ENCODE results near the gene SLC7A8.

The SLC7A8 gene

DNA sequence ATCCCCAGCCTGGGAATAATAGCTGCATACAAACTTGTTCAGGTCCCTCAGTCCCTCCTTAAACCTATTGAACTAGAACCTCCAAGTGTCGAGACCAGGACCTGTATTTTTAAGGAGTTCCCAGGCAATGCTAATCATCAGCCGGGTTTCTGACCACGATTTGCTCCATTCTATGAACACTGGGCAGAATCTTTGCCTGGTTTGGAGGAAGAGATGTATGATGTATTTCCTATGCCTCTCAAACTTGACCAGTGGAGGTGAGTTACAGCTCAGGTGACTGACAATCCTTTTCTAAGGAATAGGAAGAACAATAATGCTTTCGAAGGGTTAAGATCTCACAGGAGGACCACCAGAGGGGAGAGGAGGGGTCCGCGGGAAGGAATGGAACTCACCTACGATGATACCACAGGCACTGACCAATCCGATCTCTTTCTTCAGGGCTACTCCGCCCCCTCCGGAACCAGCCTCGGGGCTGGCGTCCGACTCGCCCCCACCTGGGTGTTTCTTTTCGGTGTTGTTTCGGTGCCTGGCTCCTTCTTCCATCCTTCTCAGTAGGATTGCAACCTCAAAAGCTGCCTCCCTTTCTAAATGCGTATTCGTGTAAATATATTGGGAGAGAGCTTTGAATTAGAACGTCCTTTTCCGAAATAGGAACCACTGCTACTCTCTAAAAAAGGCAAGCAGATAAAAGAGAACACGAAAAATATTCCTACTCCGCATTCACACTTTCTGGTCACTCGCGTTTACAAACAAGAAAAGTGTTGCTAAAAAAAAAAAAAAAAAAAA lies 895 bp downstream of the SLC7A8 start:
- DNase-seq, result peak; percentile 36

DNA sequence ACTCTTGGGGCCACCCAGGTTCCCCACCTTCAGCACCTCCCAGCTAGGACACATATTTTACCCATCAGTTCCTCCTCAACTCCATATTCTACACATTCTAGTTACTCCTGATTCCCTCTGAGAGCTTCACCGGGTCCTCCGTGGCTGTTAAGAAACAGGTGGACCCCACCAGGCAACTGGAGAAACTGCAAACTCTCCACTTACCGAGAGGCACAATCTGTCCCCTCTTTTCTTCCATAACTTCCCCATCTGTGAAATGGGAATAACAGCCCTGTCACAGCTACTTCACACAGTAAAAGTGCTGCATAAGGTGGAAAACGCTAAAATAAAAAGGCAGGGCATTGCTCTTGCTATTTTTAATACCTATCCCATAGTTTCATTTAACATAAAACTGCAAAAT lies 1.5 kb downstream of the SLC7A8 start:
- DNase-seq, result no peak

DNA sequence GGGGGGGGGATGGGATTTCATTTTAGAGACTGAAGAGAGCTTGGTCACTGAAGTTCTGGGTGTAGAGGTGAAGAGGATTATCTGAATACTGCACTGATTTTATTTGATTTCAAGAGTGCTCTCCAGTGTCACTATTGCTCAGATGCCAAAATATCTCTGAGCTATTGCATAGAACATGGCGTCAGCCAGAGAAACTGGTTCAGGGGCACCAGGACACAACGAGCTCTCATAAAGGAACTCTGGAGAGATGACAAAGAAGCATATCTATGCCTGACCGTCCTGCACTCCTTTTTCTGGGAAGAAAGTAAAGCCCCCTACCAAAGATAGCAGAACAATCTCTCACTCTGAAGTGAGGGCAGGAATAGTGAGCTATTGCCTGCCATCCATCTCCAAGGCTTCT lies 2.0 kb downstream of the SLC7A8 start:
- no peak for DNase-seq

DNA sequence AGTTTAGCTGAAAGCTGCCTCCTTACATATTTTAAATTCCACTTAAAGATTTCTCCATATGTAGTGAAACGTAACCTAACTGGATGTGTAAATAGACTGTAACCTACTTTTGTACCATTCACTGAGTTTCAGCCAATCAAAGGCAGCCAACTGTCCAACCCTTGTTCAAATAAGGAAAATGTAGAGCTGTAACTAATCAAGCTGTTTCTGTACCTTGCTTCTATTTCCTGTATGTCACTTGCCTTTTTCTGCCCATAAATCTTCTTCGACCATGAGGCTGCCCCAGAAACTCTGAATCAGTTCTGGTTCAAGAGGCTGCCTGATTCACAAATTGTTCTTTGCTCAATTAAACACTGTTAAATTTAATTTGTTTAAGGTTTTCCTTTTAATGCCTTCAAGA lies 6.3 kb downstream of the SLC7A8 start:
- DNase-seq, result no peak

DNA sequence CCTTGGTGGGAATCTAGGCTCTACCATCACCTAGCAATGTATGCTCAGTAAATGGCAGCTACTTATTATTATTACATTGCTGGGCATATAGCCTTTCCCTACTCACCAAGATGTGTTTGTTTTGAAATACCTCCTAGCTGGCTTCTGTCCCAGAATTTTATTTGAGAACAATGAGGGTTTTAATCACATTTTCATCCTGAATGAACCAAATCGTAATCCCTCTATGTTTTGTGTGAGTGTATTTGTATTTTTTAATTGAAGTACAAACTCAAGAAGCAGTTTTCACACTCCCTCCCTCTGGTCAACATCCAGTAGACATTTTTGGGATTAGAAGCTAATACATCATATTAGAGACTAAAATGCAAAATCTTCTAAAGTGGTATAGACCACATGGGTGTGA lies 7.6 kb downstream of the SLC7A8 start:
- no peak for DNase-seq

DNA sequence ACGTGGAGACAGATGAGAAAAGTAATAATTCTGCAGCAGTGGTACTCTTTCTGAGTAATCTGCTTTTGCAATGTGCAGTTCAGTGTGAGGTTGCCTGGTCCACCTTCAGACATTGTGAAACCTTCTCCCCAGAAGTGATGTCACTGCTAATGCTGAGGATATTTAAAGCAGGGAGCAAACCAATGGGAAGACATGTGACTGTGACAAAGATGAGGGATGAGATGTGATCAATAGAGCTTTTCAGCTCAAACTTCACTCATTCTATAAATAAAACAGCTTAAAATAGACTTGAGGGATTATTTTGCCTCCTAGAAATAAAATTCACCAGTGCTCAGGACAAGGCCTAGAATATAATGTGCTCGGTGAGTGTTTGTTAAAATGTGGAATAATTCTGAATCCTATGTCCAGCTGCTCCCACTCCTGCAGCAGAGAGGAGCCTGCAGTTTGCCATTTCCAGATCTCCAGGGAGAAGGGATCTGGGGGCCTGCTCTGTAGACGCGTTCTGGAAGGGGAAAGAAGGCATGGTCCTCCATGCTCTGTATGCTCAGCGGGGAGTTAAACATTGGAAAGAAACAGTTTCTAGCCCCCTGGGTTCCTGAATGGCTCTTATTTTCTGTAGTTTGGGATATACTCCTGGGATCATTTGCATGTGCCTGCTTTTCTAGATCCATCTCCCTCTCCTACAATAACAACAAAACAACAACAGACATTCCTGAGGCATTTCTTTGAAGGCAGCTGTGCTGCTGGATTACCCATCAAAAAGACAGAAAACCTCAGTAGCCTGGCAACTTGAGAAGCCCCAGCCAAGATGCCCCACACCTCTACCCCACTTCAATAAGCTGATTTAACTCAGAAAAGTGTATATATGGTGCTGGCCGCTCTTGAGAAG lies 8.9 kb downstream of the SLC7A8 start:
- DNase-seq, result no peak

DNA sequence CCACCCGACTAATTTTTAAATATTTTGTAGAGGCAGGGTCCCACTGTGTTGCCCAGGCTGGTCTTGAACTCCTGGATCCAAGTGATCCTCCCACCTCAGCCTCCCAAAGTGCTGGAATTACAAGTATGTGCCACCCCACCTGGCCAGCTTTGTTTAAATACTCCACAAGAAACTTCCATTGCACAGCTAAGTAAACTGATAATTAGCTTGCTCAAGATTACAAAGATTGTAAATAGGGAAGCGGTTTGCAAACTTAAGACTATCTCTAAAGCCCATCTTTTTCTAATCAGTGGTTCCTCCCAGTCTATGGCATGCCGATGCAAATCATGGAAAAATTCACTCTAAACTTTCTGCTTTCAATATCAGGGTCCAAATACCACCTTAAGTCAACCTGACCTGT lies 9.7 kb downstream of the SLC7A8 start:
- no peak for DNase-seq

DNA sequence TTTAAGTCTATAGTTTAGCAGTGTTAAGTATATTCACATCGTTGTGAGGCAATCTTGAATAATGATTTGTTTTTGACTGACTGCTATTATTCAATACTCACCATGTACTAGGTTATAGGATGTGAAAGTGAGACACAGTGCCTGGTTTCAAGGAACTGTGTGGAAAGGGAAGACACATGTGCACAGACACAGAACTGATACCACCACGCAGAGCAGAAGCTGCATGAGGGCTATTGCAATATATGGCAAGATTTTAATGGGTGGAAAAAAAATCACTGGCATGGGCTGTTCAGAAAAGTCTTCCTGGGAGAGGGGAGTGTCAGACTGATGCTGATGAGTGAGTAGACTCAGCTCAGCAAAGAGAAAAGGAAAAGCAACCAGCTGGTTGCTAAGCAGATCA lies 10.4 kb downstream of the SLC7A8 start:
- no peak for DNase-seq

DNA sequence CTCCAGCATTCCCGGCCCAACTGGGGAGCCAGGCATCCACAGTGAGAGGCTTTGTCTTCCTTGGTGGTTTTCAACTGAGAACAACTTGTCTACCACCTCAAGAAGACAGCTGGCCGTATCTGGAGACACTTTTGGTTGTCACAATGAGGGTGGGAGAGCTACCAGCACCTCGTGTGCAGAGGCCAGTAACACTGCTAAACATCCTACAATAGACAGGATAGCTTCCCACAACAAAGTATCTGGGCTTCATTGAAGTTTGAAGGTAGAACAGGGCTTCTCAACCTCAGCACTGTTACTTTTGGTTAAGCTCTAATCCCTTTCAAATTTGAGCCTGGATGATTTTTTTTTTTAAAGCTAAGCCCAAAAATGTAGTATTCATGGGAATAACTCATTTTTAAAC lies 10.9 kb downstream of the SLC7A8 start:
- no peak for DNase-seq

DNA sequence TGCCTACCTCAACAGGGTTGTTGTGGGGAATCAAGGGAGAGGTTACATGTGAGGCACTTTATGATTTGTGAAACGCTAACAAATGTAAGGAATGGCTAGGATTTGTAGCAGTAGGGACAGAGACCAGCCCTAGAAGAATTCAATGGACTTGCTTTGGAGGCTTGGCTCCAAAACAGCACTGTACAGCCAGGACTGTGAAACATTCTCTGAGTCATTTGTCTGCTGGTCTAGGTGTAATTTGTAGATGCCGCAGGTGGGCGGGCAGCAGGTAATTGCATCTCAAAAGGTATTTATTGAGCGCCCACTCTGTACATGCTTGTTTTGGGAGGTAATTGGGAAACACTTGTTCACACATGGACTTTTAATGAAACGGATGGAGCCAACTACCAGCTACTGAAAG lies 11.4 kb downstream of the SLC7A8 start:
- no peak for DNase-seq

DNA sequence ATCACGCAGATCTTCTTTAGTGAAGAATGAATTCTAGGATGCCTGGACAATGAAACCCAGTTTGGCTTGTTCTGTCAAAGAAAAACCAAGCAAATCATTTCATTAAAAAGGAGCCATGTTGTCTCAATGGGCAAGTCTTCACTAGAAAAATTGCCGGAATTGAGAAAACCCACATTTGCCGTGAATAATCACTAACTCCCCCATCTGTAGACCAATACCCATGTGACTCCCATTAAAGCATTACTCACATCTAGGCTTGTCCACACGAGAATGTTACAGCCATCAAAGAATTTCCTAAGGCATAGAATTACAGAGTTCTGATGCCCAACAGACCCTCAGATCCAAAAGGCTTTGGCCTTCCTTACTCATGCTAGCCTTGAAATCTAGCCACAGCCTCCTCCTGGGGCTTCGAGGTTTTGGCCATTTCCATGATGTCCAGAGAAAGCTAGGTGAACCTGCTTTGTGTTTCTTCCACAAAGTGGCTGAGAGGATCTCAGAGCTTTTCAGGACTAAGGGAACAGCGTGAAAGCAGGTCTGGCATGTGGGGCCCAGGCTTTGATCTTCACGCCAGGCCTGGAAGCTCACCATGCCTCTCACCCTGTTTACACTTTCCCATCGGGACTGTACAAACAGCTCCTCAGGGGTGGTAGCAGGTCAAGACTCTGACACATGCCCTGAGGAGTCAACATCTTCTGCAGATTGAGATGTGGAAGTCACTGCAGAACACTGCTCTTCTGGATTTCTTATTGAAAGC lies 12.1 kb downstream of the SLC7A8 start:
- DNase-seq, result no peak

DNA sequence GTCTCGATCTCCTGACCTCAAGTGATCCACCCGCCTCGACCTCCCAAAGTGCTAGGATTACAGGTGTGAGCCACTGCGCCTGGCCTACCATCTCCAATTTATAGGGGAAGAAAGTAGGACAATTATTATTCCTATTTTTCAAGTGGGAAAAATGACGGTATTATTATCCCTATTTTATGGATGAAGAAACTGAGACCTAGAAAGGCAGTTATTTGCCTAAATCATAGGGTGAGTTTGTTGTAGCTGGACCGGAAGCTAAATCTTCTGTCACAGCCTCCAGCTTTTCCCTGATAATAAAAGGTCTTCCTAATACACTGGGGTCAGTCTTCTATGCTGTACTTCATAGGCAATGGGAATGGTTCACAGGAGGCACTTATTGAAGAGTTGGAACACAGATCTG lies 13.8 kb downstream of the SLC7A8 start:
- DNase-seq, result no peak

DNA sequence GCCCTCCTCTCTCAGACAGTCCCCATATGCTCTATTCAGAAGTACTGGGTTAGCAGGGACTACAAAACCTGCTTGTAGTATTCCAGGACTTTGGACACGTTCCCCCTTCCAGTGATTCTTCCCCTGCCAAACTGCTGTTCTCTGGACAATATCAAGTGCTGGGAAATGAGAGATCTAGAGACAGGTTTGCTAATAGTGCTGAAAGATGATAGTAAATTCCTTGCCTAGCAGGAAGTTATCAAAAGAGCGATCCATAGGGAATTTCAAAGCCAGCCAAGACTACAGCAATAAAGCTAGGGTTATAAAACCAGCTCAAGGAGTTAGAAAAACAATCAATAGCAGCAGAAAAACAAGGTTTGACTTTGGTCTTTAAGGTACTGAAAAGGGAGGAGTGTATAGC lies 15.2 kb downstream of the SLC7A8 start:
- DNase-seq, result no peak

DNA sequence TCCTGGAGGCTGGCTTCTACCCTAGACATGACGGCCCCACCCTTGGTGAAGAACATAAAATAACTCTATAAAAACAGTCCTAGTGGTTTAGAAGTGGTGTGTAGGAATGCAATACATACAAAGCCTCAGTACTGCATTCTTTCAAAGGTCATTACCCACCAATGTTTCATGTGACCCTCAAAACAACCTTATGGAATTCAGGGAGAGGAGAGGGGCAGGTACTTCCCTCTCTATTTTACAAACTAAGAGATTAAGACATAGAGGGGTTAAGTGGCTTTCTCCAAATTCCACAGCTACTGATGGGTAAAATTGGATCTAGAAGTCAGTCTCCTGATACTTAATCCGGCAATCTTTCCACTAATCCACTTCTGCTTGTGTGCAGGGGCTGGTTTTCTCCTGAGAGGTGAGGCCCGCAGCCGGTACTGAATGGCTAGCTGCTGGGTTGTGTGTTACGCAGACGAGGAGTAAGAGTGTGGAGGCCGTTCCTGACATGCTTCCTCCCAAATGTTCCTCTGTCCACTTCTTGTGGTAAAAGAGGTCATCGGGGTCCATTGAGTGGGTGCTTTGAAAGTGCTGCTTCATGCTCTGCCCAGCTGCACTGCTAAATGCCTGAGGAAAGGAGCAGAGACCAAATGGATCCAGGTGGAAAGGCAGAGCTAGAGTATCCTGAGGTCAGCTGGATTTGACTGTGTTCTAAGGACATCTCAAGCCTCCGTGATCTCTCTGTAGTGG lies 16.2 kb downstream of the SLC7A8 start:
- no peak for DNase-seq

DNA sequence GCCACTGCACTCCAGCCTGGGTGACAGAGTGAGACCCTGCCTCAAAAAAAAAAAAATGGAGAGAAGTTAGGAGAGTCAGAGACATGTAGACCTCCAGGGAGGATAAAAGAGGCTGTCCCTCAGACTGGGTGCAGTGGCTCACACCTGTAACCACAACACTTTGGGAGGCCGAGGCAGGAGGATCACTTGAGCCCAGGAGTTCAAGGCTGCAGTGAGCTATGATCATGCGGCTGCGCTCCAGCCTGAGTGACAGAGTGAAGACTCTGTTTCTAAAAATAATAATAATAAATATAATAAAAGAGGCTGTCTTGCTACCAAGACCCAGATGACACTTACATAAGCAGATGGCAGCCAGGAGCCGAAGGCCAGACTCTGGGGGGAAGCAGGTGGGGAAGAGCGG lies 18.5 kb downstream of the SLC7A8 start:
- DNase-seq, result no peak

DNA sequence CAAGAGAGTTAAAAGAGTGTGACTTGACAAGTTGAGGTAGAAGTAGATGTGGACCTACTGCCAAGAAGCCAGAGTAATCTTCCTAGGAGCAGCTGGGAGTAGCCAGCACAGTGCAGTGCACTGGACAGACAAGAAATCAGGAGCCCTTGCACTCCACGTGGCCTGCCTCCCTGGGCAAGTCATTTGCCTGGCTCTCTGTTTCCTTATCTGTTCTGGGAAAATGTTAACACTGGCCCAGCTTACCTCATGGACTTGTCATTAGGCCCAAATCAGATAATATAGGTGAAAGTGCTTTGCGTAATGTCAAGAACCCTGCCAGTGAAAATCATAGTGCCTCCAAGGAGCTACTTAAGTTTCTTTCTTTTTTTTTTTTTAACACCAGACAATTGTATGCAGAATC lies 19.2 kb downstream of the SLC7A8 start:
- no peak for DNase-seq

DNA sequence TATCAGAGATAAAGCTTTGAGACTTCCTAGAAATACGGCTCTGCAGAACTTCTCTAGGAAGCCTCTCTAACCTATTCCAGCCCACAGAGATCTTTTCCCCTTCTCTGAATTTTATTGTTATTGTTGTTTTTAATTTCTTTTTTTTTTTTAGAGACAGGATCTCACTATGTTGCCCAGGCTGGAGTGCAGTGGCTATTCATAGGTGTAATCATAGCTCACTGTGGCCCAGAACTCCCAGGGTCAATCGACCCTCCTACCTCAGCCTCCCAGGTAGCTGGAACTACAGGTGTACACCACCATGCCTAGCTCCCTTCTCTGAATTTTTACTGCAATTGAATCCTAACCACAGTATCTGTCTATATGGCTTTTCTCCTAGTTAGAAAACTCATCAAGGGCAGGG lies 19.6 kb downstream of the SLC7A8 start:
- no peak for DNase-seq

DNA sequence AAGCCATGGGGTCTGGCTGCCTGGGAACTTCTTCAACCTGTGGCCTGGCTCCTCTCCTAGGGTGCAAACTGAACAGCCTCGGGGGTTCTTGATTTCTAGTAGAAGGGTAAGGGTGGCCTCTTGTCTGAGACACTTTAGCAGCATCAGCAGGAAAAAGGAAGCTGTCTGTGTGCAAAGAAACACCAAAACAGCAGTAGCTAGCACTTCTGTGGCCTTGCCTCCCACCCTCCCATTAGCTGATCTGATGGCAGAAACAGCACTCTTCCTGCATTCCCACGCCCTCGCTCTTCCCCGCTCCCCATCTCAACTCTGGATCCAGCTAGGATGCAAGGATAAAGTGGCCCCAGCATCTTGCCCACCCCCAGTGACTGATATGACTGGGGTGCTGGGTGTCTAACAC lies 20.7 kb downstream of the SLC7A8 start:
- no peak for DNase-seq

DNA sequence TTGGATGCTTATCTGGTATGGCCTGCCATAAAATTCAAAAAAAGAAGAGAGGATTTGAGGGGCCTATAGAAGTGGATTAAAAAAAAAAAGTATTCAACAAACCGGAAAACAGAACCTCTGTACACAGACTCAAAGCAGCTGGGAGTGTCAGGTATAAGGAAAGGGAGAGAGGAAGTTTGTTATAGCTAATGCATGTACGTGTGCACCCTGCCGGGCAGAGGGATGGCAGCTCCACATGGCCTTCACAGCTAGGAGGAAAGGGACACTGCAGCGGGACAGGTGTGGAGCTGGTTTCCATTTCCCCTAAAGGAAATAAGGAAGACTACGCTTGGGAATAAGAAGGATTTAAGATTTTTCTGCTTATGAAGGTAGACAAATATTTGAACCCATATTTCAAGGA lies 21.5 kb downstream of the SLC7A8 start:
- DNase-seq, result no peak

DNA sequence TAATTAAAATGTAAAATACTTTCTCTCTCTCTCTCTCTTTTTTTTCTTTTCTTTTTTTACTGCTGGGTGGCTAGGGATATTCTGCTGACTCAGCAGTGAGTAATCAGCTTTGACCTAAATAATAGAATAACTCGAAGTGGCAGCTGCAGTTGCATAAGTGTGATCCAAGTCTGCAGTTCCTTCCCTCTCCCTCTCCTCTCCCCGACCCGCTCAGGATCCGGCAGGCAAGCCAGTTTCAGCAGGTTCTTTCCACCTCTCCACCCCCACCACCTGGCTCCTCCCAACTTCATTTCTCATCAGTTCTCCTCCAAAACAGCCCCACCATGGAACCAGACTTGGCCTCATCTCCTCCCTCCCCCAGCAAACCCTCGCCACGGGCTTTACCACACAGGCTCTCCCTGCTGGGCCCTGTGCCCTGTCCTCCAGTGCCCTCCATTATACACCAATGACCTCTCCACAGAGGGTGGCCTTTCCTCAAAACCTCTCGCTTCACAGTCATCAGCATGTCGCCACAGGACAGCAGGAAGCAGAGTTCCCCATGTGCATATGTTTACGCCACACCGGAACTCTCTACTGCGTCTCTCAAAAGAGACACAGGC lies 22.4 kb downstream of the SLC7A8 start:
- no peak for DNase-seq

DNA sequence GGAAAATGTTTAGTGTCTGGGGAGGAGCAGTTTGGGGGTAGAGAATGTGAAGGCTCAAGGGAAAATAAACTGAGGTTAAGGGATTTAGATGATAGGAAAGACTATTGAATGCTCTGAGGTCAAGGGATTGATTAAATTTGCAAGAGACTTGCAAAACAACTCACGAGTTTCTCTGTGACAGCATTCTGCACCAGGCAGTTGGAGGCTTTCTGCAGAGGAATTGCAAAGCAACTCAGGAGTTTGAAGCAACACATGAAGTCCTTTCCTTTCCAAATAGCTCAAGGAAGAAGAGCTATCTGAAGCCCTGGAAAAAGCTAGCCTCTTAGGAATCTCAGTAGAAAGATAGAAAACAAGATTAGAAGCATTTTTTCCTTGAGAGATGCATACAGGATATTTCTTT lies 23.9 kb downstream of the SLC7A8 start:
- DNase-seq, result no peak

DNA sequence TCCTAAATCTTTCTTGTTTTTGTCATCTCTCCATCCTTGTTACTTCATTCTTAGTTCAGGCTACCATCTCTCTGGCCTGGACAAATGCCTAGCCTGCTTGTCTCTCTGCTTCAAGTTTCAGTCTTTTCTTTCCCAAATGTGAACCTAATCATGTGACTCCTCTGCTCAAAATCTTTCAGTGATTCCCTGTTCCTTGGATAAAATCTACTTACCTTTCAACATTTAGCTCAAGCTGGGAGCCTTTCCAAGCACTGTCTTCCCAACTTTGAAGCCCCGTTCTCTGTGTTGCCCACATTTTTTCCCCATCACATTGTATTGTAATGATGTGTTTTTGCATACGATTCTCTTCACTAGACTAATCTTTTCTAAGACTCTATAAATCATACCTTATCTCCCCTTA lies 24.7 kb downstream of the SLC7A8 start:
- DNase-seq, result no peak

All from CD4-positive, alpha-beta T cell treated with Interleukin-12 subunit alpha and Interleukin-12 subunit beta, for 1 hour (primary cell).